IPS-NIHi11 (cell line): ENCODE results near the gene WDR41.
"Not testable (repeated sequence)": the region's sequence is repeated elsewhere in the genome, so short reads cannot be mapped to it uniquely, and the experiment has no call there.

Experiments
- DNase-seq: peaks from one replicate; pipeline ENCODE4 v3.0.0; 2012; ENCODE audit warnings: mixed read lengths, low spot score

The WDR41 gene

GRCh38 chr5:77491783-77492652, at the start of gene WDR41:
Gene WDR41 (minus strand): TSS chr5:77492316. CDS start chr5:77492220, 96 bp downstream.
- peak; percentile 94 for DNase-seq

- DNase-seq = no peak
Measured at GRCh38 chr5:77531297-77531696, 39.2 kb upstream of the WDR41 start.

- DNase-seq = no peak
Measured at GRCh38 chr5:77518304-77518703, 26.2 kb upstream of the WDR41 start.

- DNase-seq = no peak
Measured at GRCh38 chr5:77514457-77514856, 22.3 kb upstream of the WDR41 start.

- no peak for DNase-seq
Measured at GRCh38 chr5:77513321-77513720, 21.2 kb upstream of the WDR41 start.

GRCh38 chr5:77501132-77501531, 9.0 kb upstream of the WDR41 start:
- DNase-seq = not testable (repeated sequence)

GRCh38 chr5:77499973-77500372, 7.9 kb upstream of the WDR41 start:
- no peak for DNase-seq

- no peak for DNase-seq
Measured at GRCh38 chr5:77499441-77499840, 7.3 kb upstream of the WDR41 start.

GRCh38 chr5:77498952-77499351, 6.8 kb upstream of the WDR41 start:
- DNase-seq = no peak

- DNase-seq = no peak
Measured at GRCh38 chr5:77494935-77495334, 2.8 kb upstream of the WDR41 start.

- DNase-seq = no peak
Measured at GRCh38 chr5:77492653-77493000, 511 bp upstream of the WDR41 start.

GRCh38 chr5:77490741-77491344, 1.3 kb downstream of the WDR41 start:
- DNase-seq = not testable (repeated sequence)

GRCh38 chr5:77486344-77486962, 5.7 kb downstream of the WDR41 start:
- no peak for DNase-seq

GRCh38 chr5:77483682-77484081, 8.4 kb downstream of the WDR41 start:
- DNase-seq = no peak

- DNase-seq = not testable (repeated sequence)
Measured at GRCh38 chr5:77475041-77475440, 17.1 kb downstream of the WDR41 start.

- DNase-seq = not testable (repeated sequence)
Measured at GRCh38 chr5:77468875-77469274, 23.2 kb downstream of the WDR41 start.

- no peak for DNase-seq
Measured at GRCh38 chr5:77463905-77464304, 28.2 kb downstream of the WDR41 start.

- DNase-seq = no peak
Measured at GRCh38 chr5:77461287-77461686, 30.8 kb downstream of the WDR41 start.

GRCh38 chr5:77454123-77454522, 38.0 kb downstream of the WDR41 start:
- DNase-seq = no peak

GRCh38 chr5:77452351-77452750, 39.8 kb downstream of the WDR41 start:
- DNase-seq = no peak

- DNase-seq = no peak
Measured at GRCh38 chr5:77449981-77450380, 42.1 kb downstream of the WDR41 start.

GRCh38 chr5:77449277-77449676, 42.8 kb downstream of the WDR41 start:
- DNase-seq = no peak

GRCh38 chr5:77448831-77449230, 43.3 kb downstream of the WDR41 start:
- DNase-seq = no peak
